Liver (tissue), 9 donors: ENCODE measurements around the gene ZNF358. TPM values are rescaled to one million over a fixed set of nuclear protein-coding genes. Genes with fewer than 3 reads are reported as not detected.

Experiments
- DNase-seq: peaks from one replicate; pipeline ENCODE4 v3.0.0-alpha.2; 2017; ENCODE audit warnings: low spot score
- H3K27ac ChIP-seq, 2 donors: one replicate each; pipeline ENCODE4 v1.7.0; 2013; ENCODE audit warnings: inconsistent platforms in 2 of 2, low read length in 2 of 2, control low read depth in 1 of 2, low read depth in 1 of 2, mild to moderate bottlenecking in 1 of 2
- H3K27me3 ChIP-seq, 4 donors: one replicate each; pipeline versions ENCODE4 v1.6.1 to v1.7.0; 2013; ENCODE audit warnings: low read length in 3 of 4, inconsistent platforms in 1 of 4, mild to moderate bottlenecking in 1 of 4, moderate library complexity in 1 of 4; ENCODE audit not compliant: control insufficient read depth in 4 of 4, insufficient read depth in 4 of 4
- H3K36me3 ChIP-seq, 4 donors: one replicate each; pipeline versions ENCODE4 v1.6.1 to v1.7.0; 2013; ENCODE audit warnings: low read length in 3 of 4, mild to moderate bottlenecking in 3 of 4, low read depth in 1 of 4, moderate library complexity in 1 of 4; ENCODE audit not compliant: control insufficient read depth in 4 of 4, insufficient read depth in 3 of 4
- H3K4me1 ChIP-seq, 4 donors: one replicate each; pipeline versions ENCODE4 v1.6.1 to v1.7.0; 2013; ENCODE audit warnings: low read length in 3 of 4, mild to moderate bottlenecking in 3 of 4, moderate library complexity in 1 of 4; ENCODE audit not compliant: control insufficient read depth in 4 of 4, insufficient read depth in 4 of 4
- H3K4me3 ChIP-seq, 3 donors: one replicate each; pipeline versions ENCODE4 v1.6.1 to v1.7.0; 2013; ENCODE audit warnings: low read length in 3 of 3, control low read depth in 1 of 3, low read depth in 1 of 3, mild to moderate bottlenecking in 1 of 3
- H3K9ac ChIP-seq, 2 donors: one replicate each; pipeline ENCODE4 v1.7.0; 2013; ENCODE audit warnings: low read length in 2 of 2, mild to moderate bottlenecking in 2 of 2, moderate library complexity in 2 of 2, control low read depth in 1 of 2, low read depth in 1 of 2
- H3K9me3 ChIP-seq, 4 donors: one replicate each; pipeline versions ENCODE4 v1.6.1 to v1.7.0; 2013; ENCODE audit warnings: low read length in 3 of 4; ENCODE audit not compliant: control insufficient read depth in 4 of 4
- CTCF ChIP-seq: fragments of 150-350 bp; IDR thresholded peaks from 2 replicates; pipeline ENCODE4 v1.5.1; 2017; ENCODE audit warnings: improper control_type of control experiment, low read depth, low read length; ENCODE audit not compliant: missing input control
- EGR1 ChIP-seq, 2 donors: IDR thresholded peaks; 2 replicates each; pipeline ENCODE4 v1.6.1; 2016 to 2018; ENCODE audit warnings: antibody characterized with exemption in 2 of 2, low read depth in 2 of 2
- FOXA1 ChIP-seq: IDR thresholded peaks from 2 replicates; pipeline ENCODE4 v1.6.1; 2016; ENCODE audit warnings: antibody characterized with exemption
- FOXA2 ChIP-seq: IDR thresholded peaks from 2 replicates; pipeline ENCODE4 v1.6.1; 2016; ENCODE audit warnings: antibody characterized with exemption
- GABPA ChIP-seq, 2 donors: IDR thresholded peaks in 1 of 2; conservative IDR thresholded peaks in 1 of 2; 2 replicates each; pipeline ENCODE4 v1.6.1; 2016; ENCODE audit warnings: antibody characterized with exemption in 2 of 2, mild to moderate bottlenecking in 1 of 2, moderate library complexity in 1 of 2
- HNF4G ChIP-seq: IDR thresholded peaks from 2 replicates; pipeline ENCODE4 v1.6.1; 2016; ENCODE audit warnings: antibody characterized with exemption
- JUND ChIP-seq, 2 donors: IDR thresholded peaks; 2 replicates each; pipeline ENCODE4 v1.6.1; 2016; ENCODE audit warnings: antibody characterized with exemption in 2 of 2
- MAX ChIP-seq: IDR thresholded peaks from 2 replicates; pipeline ENCODE4 v1.6.1; 2016; ENCODE audit warnings: antibody characterized with exemption
- NR2F2 ChIP-seq: IDR thresholded peaks from 2 replicates; pipeline ENCODE4 v1.6.1; 2016; ENCODE audit warnings: antibody characterized with exemption
- RAD21 ChIP-seq, 2 donors: IDR thresholded peaks; 2 replicates each; pipeline ENCODE4 v1.6.1; 2016; ENCODE audit warnings: antibody characterized with exemption in 2 of 2, mild to moderate bottlenecking in 2 of 2
- REST ChIP-seq: IDR thresholded peaks from 2 replicates; pipeline ENCODE4 v1.6.1; 2016; ENCODE audit warnings: antibody characterized with exemption, mild to moderate bottlenecking
- RXRA ChIP-seq, 2 donors: IDR thresholded peaks; 2 replicates each; pipeline ENCODE4 v1.6.1; 2017 to 2018; ENCODE audit warnings: antibody characterized with exemption in 2 of 2, mild to moderate bottlenecking in 1 of 2
- SP1 ChIP-seq: IDR thresholded peaks from 2 replicates; pipeline ENCODE4 v1.6.1; 2018; ENCODE audit warnings: antibody characterized with exemption, mild to moderate bottlenecking
- TAF1 ChIP-seq: conservative IDR thresholded peaks from 2 replicates; pipeline ENCODE4 v1.6.1; 2016; ENCODE audit warnings: antibody characterized with exemption, mild to moderate bottlenecking
- YY1 ChIP-seq: IDR thresholded peaks from 2 replicates; pipeline ENCODE4 v1.6.1; 2016; ENCODE audit warnings: antibody characterized with exemption, mild to moderate bottlenecking
- ZBTB33 ChIP-seq: IDR thresholded peaks from 2 replicates; pipeline ENCODE4 v1.6.1; 2016; ENCODE audit warnings: antibody characterized with exemption
- WGBS: extraction: QIAGEN DNeasy Blood & Tissue Kit; methylation state at CpG from one replicate; pipeline ENCODE4 v1.1.7; 2013; 5-methylcytosine and 5-hydroxymethylcytosine counted together
- polyA plus RNA-seq, 2 donors: library from polyadenylated mRNA; stranded (reverse) in 1 of 2; unstranded in 1 of 2; fragments of 200-250 nt in 1 of 2; fragments of >200 nt in 1 of 2; fragmentation: Nextera tagmentation in 1 of 2; extraction: Ambion mirVana in 1 of 2; gene quantifications; one replicate each; pipeline versions ENCODE4 v1.2.1 to v1.2.3, GENCODE V29; 2013 to 2015
- total RNA-seq, 2 donors: library from RNA; depleted of rRNA; stranded (reverse); fragments of >200 nt; gene quantifications; one replicate each; pipeline ENCODE4 v1.2.3, GENCODE V29; 2014
- donor health status: healthy.
- donor health status: healthy.
- donor health status: healthy.
- donor health status: healthy.
- donor health status: healthy.

The ZNF358 gene
- total and polyA plus RNA-seq, 4 donors: 5.7 to 18.2 (median 12.5) TPM

- no peak for DNase-seq
- Histone ChIP-seq H3K4me1 (peaks cover 0 to 6% (median 2%) of the 10 kb centered on the region in 4 donors), H3K36me3 (peaks cover 3 to 21% (median 10%) of the 10 kb centered on the region in 4 donors), H3K4me3 (no peak overlapping the region), H3K9ac (no peak overlapping the region), H3K9me3 (no peaks in the 10 kb centered on the region), H3K27ac (no peak overlapping the region), H3K27me3 (no peaks in the 10 kb centered on the region)
- 89% methylated on average over 3 of the region's 3 CpGs for WGBS
- TF ChIP-seq GABPA (IDR thresholded peaks at IDR 0.05 in 1 of 2, conservative IDR thresholded peaks at IDR 0.05 in 1 of 2): no peak
- no peak for TF ChIP-seq YY1
- TF ChIP-seq TAF1: no peak
- TF ChIP-seq FOXA2: no peak
- TF ChIP-seq FOXA1: no peak
- TF ChIP-seq NR2F2: no peak
- no peak for TF ChIP-seq EGR1 (IDR thresholded peaks at IDR 0.05; ENCODE audit: low read depth in 2 of 2)
- no peak for TF ChIP-seq CTCF
- TF ChIP-seq RAD21 (IDR thresholded peaks at IDR 0.05): no peak
- TF ChIP-seq SP1: no peak
- no peak for TF ChIP-seq ZBTB33
These were observed 31.3 kb downstream of the ZNF358 start for GRCh38 chr19:7547159-7547558.

- DNase-seq: no peak
- Histone ChIP-seq H3K4me3 (no peak overlapping the region), H3K9me3 (no peaks in the 10 kb centered on the region), H3K4me1 (peaks cover 0 to 6% (median 2%) of the 10 kb centered on the region in 4 donors), H3K27ac (no peak overlapping the region), H3K36me3 (peaks cover 2 to 10% (median 3%) of the 10 kb centered on the region in 4 donors), H3K27me3 (no peaks in the 10 kb centered on the region), H3K9ac (no peak overlapping the region)
- WGBS: 95% methylated on average over 36 of the region's 36 CpGs
- TF ChIP-seq RXRA (IDR thresholded peaks at IDR 0.05): no peak
- no peak for TF ChIP-seq EGR1 (IDR thresholded peaks at IDR 0.05; ENCODE audit: low read depth in 2 of 2)
- no peak for TF ChIP-seq HNF4G
These were observed 33.7 kb downstream of the ZNF358 start for GRCh38 chr19:7549429-7550148.

- no peak overlapping the region for H3K27ac ChIP-seq
- no peak overlapping the region for H3K4me3 ChIP-seq
- no peak for DNase-seq
- H3K9me3 ChIP-seq: no peaks in the 10 kb centered on the region
- no peaks in the 10 kb centered on the region for H3K27me3 ChIP-seq
- H3K4me1 ChIP-seq: peaks cover 0 to 6% (median 2%) of the 10 kb centered on the region in 4 donors
- H3K36me3 ChIP-seq: peaks cover 2 to 12% (median 3%) of the 10 kb centered on the region in 4 donors
- WGBS: 97% methylated on average over 41 of the region's 41 CpGs
- no peak overlapping the region for H3K9ac ChIP-seq
- TF ChIP-seq MAX (no peak), TAF1 (no peak), FOXA2 (no peak), HNF4G (no peak), SP1 (no peak), NR2F2 (no peak), RAD21 (IDR thresholded peaks at IDR 0.05) (no peak), JUND (IDR thresholded peaks at IDR 0.05) (no peak), ZBTB33 (no peak), RXRA (IDR thresholded peaks at IDR 0.05) (no peak), GABPA (IDR thresholded peaks at IDR 0.05 in 1 of 2, conservative IDR thresholded peaks at IDR 0.05 in 1 of 2) (no peak), EGR1 (IDR thresholded peaks at IDR 0.05; ENCODE audit: low read depth in 2 of 2) (no peak), FOXA1 (no peak), REST (no peak)
These were observed 34.4 kb downstream of the ZNF358 start for GRCh38 chr19:7550169-7550770.
